HepG2 (cell line): ENCODE data around the gene ANKRD60.

Source experiments
- BHLHE40 ChIP-seq: IDR thresholded peaks from 2 replicates; pipeline ENCODE4 v1.6.1; 2011; ENCODE audit warnings: low read length, improper control_type of control experiment
- CTCF ChIP-seq: sonication (generic); formaldehyde crosslinking; IDR thresholded peaks from 2 replicates; pipeline ENCODE4 v1.5.0; 2020; ENCODE audit warnings: mild to moderate bottlenecking, missing genetic modification reagents, moderate library complexity
- GRHL1 ChIP-seq: sonication (generic); formaldehyde crosslinking; conservative IDR thresholded peaks from 2 replicates; pipeline ENCODE4 v1.8.0; 2022; ENCODE audit warnings: missing genetic modification reagents
- ISX ChIP-seq: sonication (generic); formaldehyde crosslinking; conservative IDR thresholded peaks from 2 replicates; pipeline ENCODE4 v1.5.0; 2020; ENCODE audit warnings: missing genetic modification reagents
- MXI1 ChIP-seq: IDR thresholded peaks from 3 replicates; pipeline ENCODE4 v1.6.1; 2012; ENCODE audit warnings: low read depth, low read length, inconsistent platforms, borderline replicate concordance
- NPAS2 ChIP-seq: sonication (generic); formaldehyde crosslinking; IDR thresholded peaks from 2 replicates; pipeline ENCODE4 v1.8.0; 2022; ENCODE audit warnings: mild to moderate bottlenecking, missing genetic modification reagents, borderline replicate concordance
- POLR2A ChIP-seq, 2 experiments: IDR thresholded peaks; 2 replicates each; pipeline ENCODE4 v1.6.1; 2011; ENCODE audit warnings: low read depth in 2 of 2, low read length in 2 of 2, mild to moderate bottlenecking in 1 of 2, moderate library complexity in 1 of 2; ENCODE audit not compliant: insufficient read depth in 1 of 2
- REL ChIP-seq: sonication (generic); formaldehyde crosslinking; conservative IDR thresholded peaks from 2 replicates; pipeline ENCODE4 v1.8.0; 2022; ENCODE audit warnings: mild to moderate bottlenecking, missing genetic modification reagents, moderate library complexity
- ZNF672 ChIP-seq: sonication (generic); formaldehyde crosslinking; IDR thresholded peaks from 2 replicates; pipeline ENCODE4 v1.8.1; 2022; ENCODE audit warnings: missing genetic modification reagents

DNA sequence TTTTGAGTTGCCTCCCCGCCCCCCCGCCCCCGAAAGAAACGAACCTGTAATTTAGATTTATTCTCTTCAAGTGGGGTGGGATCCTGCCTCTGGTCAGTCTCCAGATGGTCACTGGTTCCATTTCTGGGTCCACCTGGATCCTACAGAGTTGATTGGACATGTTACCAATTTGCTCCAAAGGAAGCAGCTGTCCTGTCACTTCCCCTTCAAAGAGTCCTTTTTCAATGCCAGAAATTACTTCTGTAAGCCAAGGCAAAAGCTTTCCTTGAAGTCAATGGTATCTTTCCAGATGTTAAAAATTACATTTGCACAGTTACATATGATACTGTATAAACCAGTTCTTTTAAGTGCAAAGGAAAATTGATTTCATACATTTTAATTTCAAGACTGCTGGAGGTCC is 12.0 kb upstream of the ANKRD60 start:
- no peak for TF ChIP-seq BHLHE40
- TF ChIP-seq REL (CRISPR knock-in tag) = no peak
- no peak for TF ChIP-seq CTCF
- no peak for TF ChIP-seq GRHL1 (CRISPR knock-in tag)
- no peak for TF ChIP-seq NPAS2 (CRISPR knock-in tag)
- no peak for TF ChIP-seq MXI1
- TF ChIP-seq ISX (CRISPR knock-in tag) = no peak
- no peak for TF ChIP-seq ZNF672
- TF ChIP-seq POLR2A (IDR thresholded peaks at IDR 0.05; ENCODE audit: insufficient read depth in 1 of 2, low read depth in 2 of 2, low read length in 2 of 2) = no peak
